Right lobe of liver (tissue), 6 donors: ENCODE measurements around the gene ATRNL1. TPM values are rescaled to one million over a fixed set of nuclear protein-coding genes. Genes with fewer than 3 reads are reported as not detected.

Experiments
- ATAC-seq, 4 donors: fragments of 200-7000 bp; cut with Tn5 transposase; one replicate each; pipeline ENCODE4 v1.9.1; 2020; ENCODE audit warnings: mild to moderate bottlenecking in 4 of 4, moderate library complexity in 4 of 4
- DNase-seq, 3 donors: peaks; one replicate each; pipeline ENCODE4 v3.0.0-alpha.2; 2020
- H3K27ac ChIP-seq, 3 donors: fragments of 200-600 bp; one replicate each; pipeline ENCODE4 v1.8.0; 2022
- H3K27me3 ChIP-seq, 2 donors: fragments of 200-600 bp; one replicate each; pipeline ENCODE4 v1.8.0; 2022
- H3K36me3 ChIP-seq, 4 donors: fragments of 200-600 bp; sonication (generic) in 1 of 4; one replicate each; pipeline versions ENCODE4 v1.5.1 to v1.8.0; 2017 to 2022; ENCODE audit warnings: control low read depth in 1 of 4
- H3K4me1 ChIP-seq, 4 donors: fragments of 200-600 bp; sonication (generic) in 1 of 4; one replicate each; pipeline versions ENCODE4 v1.5.1 to v1.8.0; 2017 to 2022; ENCODE audit warnings: control low read depth in 1 of 4
- H3K4me3 ChIP-seq, 3 donors: fragments of 200-600 bp; one replicate each; pipeline ENCODE4 v1.8.0; 2022
- H3K9me3 ChIP-seq, 4 donors: fragments of 200-600 bp; sonication (generic) in 1 of 4; one replicate each; pipeline versions ENCODE4 v1.5.1 to v1.8.0; 2017 to 2022; ENCODE audit warnings: control low read depth in 1 of 4
- CTCF ChIP-seq, 4 donors: fragments of 200-600 bp in 3 of 4; fragments of 450-650 bp in 1 of 4; IDR thresholded peaks; one replicate each; pipeline versions ENCODE4 v1.5.1 to v1.8.0; 2016 to 2022; ENCODE audit warnings: antibody characterized with exemption in 4 of 4, mild to moderate bottlenecking in 2 of 4
- POLR2A ChIP-seq: fragments of 450-650 bp; IDR thresholded peaks from one replicate; pipeline ENCODE4 v1.6.1; 2017; ENCODE audit warnings: antibody characterized with exemption, mild to moderate bottlenecking
- WGBS: methylation state at CpG from one replicate; pipeline ENCODE4 v1.1.6; 2018; ENCODE audit warnings: low coverage, low lambda C conversion rate; ENCODE audit not compliant: insufficient coverage; ENCODE audit errors: missing lambda C conversion rate; 5-methylcytosine and 5-hydroxymethylcytosine counted together
- intact Hi-C, 2 donors: fragments of 100-400 bp; cut with DNase I; formaldehyde crosslinking; loops; one replicate each; pipeline versions ENCODE4 v1.11.2 to v1.14.1; 2022
- total RNA-seq, 6 experiments: library from RNA; depleted of rRNA in 2 of 6; stranded (reverse); fragments of >200 nt in 2 of 6; fragmentation: NEBNext Ultra II Directional in 3 of 6; extraction: Animal tissue kit (Norgen Biotek cat#: 25700) in 3 of 6; gene quantifications; one replicate each; pipeline versions ENCODE4 v1.1.0 to v1.2.4, GENCODE V29; 2016 to 2023
- donor health status: DM: no; HTN: yes; CAD: no.
- donor health status: DM: no; HTN: no; CAD: no.
- donor health status: DM: no; HTN: no; CAD: no.
- donor health status: DM: no; HTN: yes; CAD: no.
- donor health status: DM: no; HTN: yes; CAD: no.

The ATRNL1 gene
- total RNA-seq, 6 experiments from 2014 or later, result 0.81 to 5.3 (median 2.6) TPM

- TF ChIP-seq CTCF (IDR thresholded peaks at IDR 0.05) (peak; percentile 16 to 51 (median 31)), POLR2A (no peak)
- DNase-seq (no peak), ATAC-seq (peak; percentile 50 to 76 (median 66))
- intact Hi-C loops, result no loop called here
- Histone ChIP-seq H3K27me3 (no peaks in the 10 kb centered on the region), H3K9me3 (no peaks in the 10 kb centered on the region), H3K4me1 (no peaks in the 10 kb centered on the region), H3K4me3 (no peak overlapping the region), H3K36me3 (no peaks in the 10 kb centered on the region), H3K27ac (no peak overlapping the region)
- 79% methylated on average over 6 of the region's 7 CpGs for WGBS
Observed at GRCh38 chr10:115572740-115573455, 479.7 kb downstream of the ATRNL1 start.

DNA sequence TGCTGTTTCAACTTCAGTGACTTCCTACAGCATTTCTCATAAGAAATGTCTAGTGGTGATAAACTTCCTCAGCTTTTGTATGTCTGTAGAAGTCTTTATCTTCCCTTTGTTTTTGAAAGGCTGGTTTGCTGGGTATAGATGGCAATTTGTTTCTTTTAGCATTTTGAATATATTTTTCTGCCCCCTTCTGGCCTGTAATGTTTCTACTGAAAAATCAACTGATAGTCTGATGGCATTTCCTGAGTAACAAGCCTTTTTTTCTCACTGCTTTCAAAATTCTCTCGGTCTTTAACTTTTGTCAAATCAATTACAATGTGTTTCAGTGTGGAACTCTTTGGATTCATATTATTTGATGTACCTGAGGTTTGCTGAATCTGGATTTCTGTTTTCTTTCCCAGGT, 487.1 kb downstream of the ATRNL1 start:
- intact Hi-C loops, result no loop called here
- no peak overlapping the region for H3K27ac ChIP-seq
- TF ChIP-seq POLR2A (no peak), CTCF (IDR thresholded peaks at IDR 0.05) (no peak)
- H3K9me3 ChIP-seq, result no peaks in the 10 kb centered on the region
- ATAC-seq, result no peak
- H3K27me3 ChIP-seq, result no peaks in the 10 kb centered on the region
- no peak for DNase-seq
- no peak overlapping the region for H3K4me3 ChIP-seq
- H3K4me1 ChIP-seq, result no peaks in the 10 kb centered on the region
- no peaks in the 10 kb centered on the region for H3K36me3 ChIP-seq
- 65% methylated on average over 1 of the region's 1 CpG for WGBS

DNA sequence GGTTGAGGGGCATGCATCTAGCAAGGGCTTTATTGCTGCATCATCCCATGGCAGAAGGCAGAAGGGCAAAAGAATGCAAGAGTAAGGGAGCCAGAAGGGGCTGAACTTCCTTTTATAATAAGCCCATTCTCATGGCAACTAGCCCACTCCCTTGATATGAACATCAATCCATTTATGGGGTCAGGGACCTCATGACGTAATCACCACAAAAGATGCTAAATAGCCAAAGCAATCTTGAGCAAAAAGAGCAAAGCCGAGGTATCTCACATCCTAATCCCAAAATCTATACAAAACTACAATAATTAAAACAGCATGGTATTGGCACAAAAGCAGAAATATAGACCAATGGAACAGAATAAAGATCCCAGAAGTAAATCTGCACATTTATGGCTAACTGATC, 499.9 kb downstream of the ATRNL1 start:
- 65% methylated on average over 2 of the region's 2 CpGs for WGBS
- DNase-seq (no peak), ATAC-seq (no peak)
- TF ChIP-seq POLR2A (no peak), CTCF (IDR thresholded peaks at IDR 0.05) (no peak)
- Histone ChIP-seq H3K9me3 (peaks cover 0 to 3% (median 0%) of the 10 kb centered on the region in 4 donors), H3K4me1 (no peaks in the 10 kb centered on the region), H3K27me3 (no peaks in the 10 kb centered on the region), H3K36me3 (no peaks in the 10 kb centered on the region), H3K4me3 (no peak overlapping the region), H3K27ac (no peak overlapping the region)
- intact Hi-C loops, result no loop called here

- H3K27ac ChIP-seq, result no peak overlapping the region
- ATAC-seq, result no peak
- H3K9me3 ChIP-seq, result no peaks in the 10 kb centered on the region
- H3K4me1 ChIP-seq, result no peaks in the 10 kb centered on the region
- 49% methylated on average over 2 of the region's 2 CpGs for WGBS
- no peaks in the 10 kb centered on the region for H3K36me3 ChIP-seq
- DNase-seq, result no peak
- no peak overlapping the region for H3K4me3 ChIP-seq
- TF ChIP-seq POLR2A (no peak), CTCF (IDR thresholded peaks at IDR 0.05) (no peak)
- intact Hi-C loops, result no loop called here
- H3K27me3 ChIP-seq, result no peaks in the 10 kb centered on the region
Observed at GRCh38 chr10:115604627-115605026, 511.5 kb downstream of the ATRNL1 start.
